Suprapubic skin (tissue), 4 donors: ENCODE measurements around the gene OR2B2. TPM values are rescaled to one million over a fixed set of nuclear protein-coding genes. Genes with fewer than 3 reads are reported as not detected.

ENCODE experiments used
- DNase-seq, 2 donors: peaks; one replicate each; pipeline ENCODE4 v3.0.0-alpha.2; 2019; ENCODE audit warnings: low spot score in 2 of 2
- H3K27ac ChIP-seq: fragments of 200-600 bp; sonication (generic); one replicate; pipeline ENCODE4 v1.5.1; 2019
- H3K27me3 ChIP-seq: fragments of 200-600 bp; sonication (generic); one replicate; pipeline ENCODE4 v1.5.1; 2019
- H3K36me3 ChIP-seq: fragments of 200-600 bp; sonication (generic); one replicate; pipeline ENCODE4 v1.5.1; 2019
- H3K4me1 ChIP-seq: fragments of 200-600 bp; sonication (generic); one replicate; pipeline ENCODE4 v1.5.1; 2019
- H3K4me3 ChIP-seq: fragments of 200-600 bp; sonication (generic); one replicate; pipeline ENCODE4 v1.5.1; 2019; ENCODE audit warnings: mild to moderate bottlenecking
- H3K9me3 ChIP-seq: fragments of 200-600 bp; sonication (generic); one replicate; pipeline ENCODE4 v1.5.1; 2019
- EP300 ChIP-seq: sonication (generic); formaldehyde crosslinking; IDR thresholded peaks from one replicate; pipeline ENCODE4 v1.6.1; 2017; ENCODE audit warnings: antibody characterized with exemption
- POLR2A ChIP-seq, 2 donors: fragments of 450-650 bp; IDR thresholded peaks; one replicate each; pipeline ENCODE4 v1.6.1; 2017; ENCODE audit warnings: antibody characterized with exemption in 2 of 2, mild to moderate bottlenecking in 2 of 2, moderate library complexity in 2 of 2
- POLR2AphosphoS5 ChIP-seq, 3 donors: sonication (generic); formaldehyde crosslinking; IDR thresholded peaks; one replicate each; pipeline ENCODE4 v1.6.1; 2017; ENCODE audit warnings: antibody characterized with exemption in 3 of 3
- WGBS: methylation state at CpG from one replicate; pipeline ENCODE4 v1.1.5; 2018; 5-methylcytosine and 5-hydroxymethylcytosine counted together
- total RNA-seq, 4 donors: library from RNA; depleted of rRNA; stranded (reverse); fragments of >200 nt; gene quantifications; one replicate each; pipeline ENCODE4 v1.1.0, GENCODE V29; 2016
- TF ChIP-seq, protein P1 (sequence below), 2 donors: fragments of 200-600 bp in 1 of 2; fragments of 450-650 bp in 1 of 2; sonication (generic) in 1 of 2; IDR thresholded peaks; one replicate each; pipeline ENCODE4 v1.5.1; 2016 to 2019; ENCODE audit warnings: antibody characterized with exemption in 2 of 2, mild to moderate bottlenecking in 1 of 2, moderate library complexity in 1 of 2

Gene OR2B2
- total RNA-seq, 4 donors from 2014 or later, result not detected

DNA sequence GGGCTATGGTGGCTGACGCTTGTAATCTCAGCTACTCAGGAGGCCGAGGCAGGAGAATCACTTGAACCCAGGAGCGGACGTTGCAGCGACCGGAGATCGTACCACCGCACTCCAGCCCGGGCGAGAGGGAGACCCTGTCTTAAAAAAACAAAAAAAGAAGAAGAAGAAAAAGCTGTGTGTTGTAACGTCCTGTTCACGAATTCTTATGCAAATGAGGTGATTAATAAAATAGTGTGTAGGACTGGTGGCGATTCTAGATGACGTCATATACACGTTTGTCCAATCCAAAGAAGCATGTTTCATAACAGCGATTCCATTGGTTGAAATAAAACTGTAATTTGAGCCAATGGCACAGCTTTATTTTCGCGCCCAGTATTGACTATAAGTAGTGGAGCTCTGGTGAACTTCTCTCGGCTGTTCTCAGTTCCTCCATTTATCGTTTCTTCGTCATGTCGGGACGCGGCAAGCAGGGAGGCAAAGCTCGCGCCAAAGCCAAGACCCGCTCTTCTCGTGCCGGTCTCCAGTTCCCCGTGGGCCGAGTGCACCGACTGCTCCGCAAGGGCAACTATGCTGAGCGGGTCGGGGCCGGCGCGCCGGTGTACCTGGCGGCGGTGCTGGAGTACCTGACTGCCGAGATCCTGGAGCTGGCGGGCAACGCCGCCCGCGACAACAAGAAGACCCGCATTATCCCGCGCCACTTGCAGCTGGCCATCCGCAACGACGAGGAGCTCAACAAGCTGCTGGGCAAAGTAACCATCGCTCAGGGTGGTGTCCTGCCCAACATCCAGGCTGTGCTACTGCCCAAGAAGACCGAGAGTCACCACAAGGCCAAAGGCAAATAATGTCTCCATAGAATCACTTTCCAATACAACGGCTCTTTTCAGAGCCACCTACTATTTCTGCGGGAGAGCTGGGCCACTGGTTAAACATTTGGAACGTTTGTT lies 47.0 kb downstream of the OR2B2 start:
- H3K27me3 ChIP-seq, result peaks cover 8% of the 10 kb centered on the region
- no peak for TF ChIP-seq EP300
- TF ChIP-seq, protein P1, sequence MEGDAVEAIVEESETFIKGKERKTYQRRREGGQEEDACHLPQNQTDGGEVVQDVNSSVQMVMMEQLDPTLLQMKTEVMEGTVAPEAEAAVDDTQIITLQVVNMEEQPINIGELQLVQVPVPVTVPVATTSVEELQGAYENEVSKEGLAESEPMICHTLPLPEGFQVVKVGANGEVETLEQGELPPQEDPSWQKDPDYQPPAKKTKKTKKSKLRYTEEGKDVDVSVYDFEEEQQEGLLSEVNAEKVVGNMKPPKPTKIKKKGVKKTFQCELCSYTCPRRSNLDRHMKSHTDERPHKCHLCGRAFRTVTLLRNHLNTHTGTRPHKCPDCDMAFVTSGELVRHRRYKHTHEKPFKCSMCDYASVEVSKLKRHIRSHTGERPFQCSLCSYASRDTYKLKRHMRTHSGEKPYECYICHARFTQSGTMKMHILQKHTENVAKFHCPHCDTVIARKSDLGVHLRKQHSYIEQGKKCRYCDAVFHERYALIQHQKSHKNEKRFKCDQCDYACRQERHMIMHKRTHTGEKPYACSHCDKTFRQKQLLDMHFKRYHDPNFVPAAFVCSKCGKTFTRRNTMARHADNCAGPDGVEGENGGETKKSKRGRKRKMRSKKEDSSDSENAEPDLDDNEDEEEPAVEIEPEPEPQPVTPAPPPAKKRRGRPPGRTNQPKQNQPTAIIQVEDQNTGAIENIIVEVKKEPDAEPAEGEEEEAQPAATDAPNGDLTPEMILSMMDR (IDR thresholded peaks at IDR 0.05), result no peak
- peak in 2 of 3 donors; percentile 53 to 56 for TF ChIP-seq POLR2AphosphoS5 (IDR thresholded peaks at IDR 0.05)
- TF ChIP-seq POLR2A (IDR thresholded peaks at IDR 0.05), result peak in 1 of 2 donors; percentile 29
- no peaks in the 10 kb centered on the region for H3K36me3 ChIP-seq
- H3K9me3 ChIP-seq, result no peaks in the 10 kb centered on the region
- DNase-seq, result peak in 1 of 2 donors; percentile 77
- under 1% methylated on average over 34 of the region's 58 CpGs for WGBS
- H3K27ac ChIP-seq, result peak overlapping the region; percentile 32
- peaks cover 35% of the 10 kb centered on the region for H3K4me1 ChIP-seq
- H3K4me3 ChIP-seq, result peak overlapping the region; percentile 76

DNA sequence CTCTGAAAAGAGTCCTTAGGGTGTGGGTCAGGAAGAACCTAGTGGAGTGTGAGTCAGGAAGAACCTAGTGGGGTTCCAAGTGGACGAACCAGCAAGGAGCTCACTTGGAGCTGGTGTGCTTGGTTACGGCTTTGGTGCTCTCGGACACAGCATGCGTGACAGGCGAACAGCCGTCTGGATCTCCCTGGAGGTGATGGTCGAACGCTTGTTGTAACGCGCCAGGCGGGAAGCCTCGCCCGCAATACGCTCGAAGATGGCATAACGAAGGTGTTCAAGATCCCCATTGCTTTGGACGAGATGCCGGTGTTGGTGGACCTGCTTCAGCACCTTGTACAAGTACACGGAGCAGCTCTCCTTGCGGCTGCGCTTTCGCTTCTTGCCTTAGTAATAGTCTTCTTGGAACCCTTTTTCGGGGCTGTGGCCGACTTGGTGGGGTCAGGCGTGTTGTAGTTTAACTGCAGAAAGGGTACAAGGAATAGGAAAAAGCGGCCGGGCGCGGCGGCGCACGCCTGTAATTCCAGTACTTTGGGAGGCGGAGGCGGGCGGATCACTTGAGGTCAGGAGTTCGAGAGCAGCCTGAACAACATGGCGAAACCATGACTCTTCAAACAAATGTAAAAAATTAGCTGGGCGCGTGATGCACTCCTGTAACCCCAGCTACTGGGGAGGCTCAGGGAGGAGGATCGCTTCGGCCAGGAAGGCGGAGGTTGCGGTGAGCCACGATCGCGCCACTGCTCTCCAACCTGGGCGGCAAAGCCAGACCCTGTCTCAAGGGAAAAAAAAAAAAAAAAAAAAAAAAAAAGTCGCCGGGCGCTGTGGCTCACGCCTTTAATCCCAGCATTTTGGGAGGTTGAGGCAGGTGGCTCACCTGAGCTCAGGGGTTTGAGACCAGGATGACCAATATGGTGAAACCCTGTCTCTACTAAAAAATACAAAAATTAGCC lies 48.0 kb downstream of the OR2B2 start:
- peaks cover 11% of the 10 kb centered on the region for H3K27me3 ChIP-seq
- peak overlapping the region; percentile 76 for H3K4me3 ChIP-seq
- peaks cover 35% of the 10 kb centered on the region for H3K4me1 ChIP-seq
- H3K27ac ChIP-seq, result peak overlapping the region; percentile 18
- H3K9me3 ChIP-seq, result no peaks in the 10 kb centered on the region
- TF ChIP-seq, protein P1 (IDR thresholded peaks at IDR 0.05), result no peak
- TF ChIP-seq POLR2A (IDR thresholded peaks at IDR 0.05), result no peak
- TF ChIP-seq POLR2AphosphoS5 (IDR thresholded peaks at IDR 0.05), result no peak
- TF ChIP-seq EP300, result no peak
- DNase-seq, result peak in 1 of 2 donors; percentile 65
- no peaks in the 10 kb centered on the region for H3K36me3 ChIP-seq
- WGBS, result 8% methylated on average over 51 of the region's 51 CpGs

DNA sequence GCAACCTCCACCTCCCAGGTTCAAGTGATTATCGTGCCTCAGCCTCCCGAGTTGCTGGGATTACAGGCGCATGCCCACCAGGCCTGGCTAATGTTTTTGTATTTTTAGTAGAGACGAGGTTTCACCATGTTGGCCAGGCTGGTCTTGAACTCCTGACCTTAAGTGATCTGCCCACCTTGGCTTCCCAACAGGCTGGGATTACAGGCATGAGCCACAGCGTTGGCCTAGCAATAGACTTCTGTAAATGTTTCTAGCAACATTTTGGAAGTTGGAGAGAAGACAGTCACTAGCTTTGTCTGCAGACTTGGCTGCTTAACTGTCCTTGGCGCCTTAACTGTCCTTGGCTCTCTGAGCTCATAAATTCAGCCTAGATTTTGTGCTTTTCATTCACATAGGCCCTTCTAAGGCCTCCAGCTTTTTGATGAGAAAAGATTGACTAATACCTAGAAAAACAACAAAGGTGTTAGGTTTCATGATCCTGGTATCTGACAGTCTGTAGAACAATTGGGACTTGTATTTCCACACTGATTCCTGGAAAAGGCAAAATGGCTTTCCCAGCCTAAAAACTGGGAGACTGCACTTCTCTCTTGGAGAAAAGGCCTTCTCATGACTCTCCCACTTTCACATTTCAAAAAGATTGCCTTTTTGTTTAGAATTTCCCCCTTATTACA lies 49.7 kb downstream of the OR2B2 start:
- no peaks in the 10 kb centered on the region for H3K9me3 ChIP-seq
- no peak overlapping the region for H3K4me3 ChIP-seq
- no peak overlapping the region for H3K27ac ChIP-seq
- no peak for DNase-seq
- 82% methylated on average over 6 of the region's 6 CpGs for WGBS
- TF ChIP-seq, protein P1 (IDR thresholded peaks at IDR 0.05), result no peak
- no peak for TF ChIP-seq POLR2AphosphoS5 (IDR thresholded peaks at IDR 0.05)
- TF ChIP-seq EP300, result no peak
- TF ChIP-seq POLR2A (IDR thresholded peaks at IDR 0.05), result no peak
- no peaks in the 10 kb centered on the region for H3K36me3 ChIP-seq
- peaks cover 11% of the 10 kb centered on the region for H3K27me3 ChIP-seq
- peaks cover 32% of the 10 kb centered on the region for H3K4me1 ChIP-seq

DNA sequence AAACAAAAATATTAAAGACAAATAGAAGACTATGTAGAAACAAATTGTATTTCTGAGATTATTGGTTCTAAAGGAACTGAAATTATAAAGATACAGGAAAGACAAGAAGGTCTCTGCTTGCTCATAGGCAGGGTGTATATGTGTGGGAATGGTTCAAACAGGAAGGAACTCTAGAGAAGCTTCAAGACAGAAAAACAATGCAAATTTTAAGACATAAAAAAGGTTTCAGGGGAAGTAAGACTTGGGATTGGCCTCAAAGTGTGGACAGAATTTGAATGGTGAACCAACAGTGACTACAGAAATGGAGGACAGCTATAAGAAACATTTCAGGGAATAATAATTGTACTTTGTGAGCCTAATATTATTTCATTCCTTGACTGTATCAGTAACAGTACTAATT lies 50.3 kb downstream of the OR2B2 start:
- no peak overlapping the region for H3K27ac ChIP-seq
- TF ChIP-seq POLR2AphosphoS5 (IDR thresholded peaks at IDR 0.05), result no peak
- TF ChIP-seq POLR2A (IDR thresholded peaks at IDR 0.05), result no peak
- TF ChIP-seq EP300, result no peak
- TF ChIP-seq, protein P1 (IDR thresholded peaks at IDR 0.05), result no peak
- no peaks in the 10 kb centered on the region for H3K9me3 ChIP-seq
- no peak for DNase-seq
- H3K36me3 ChIP-seq, result no peaks in the 10 kb centered on the region
- peaks cover 6% of the 10 kb centered on the region for H3K27me3 ChIP-seq
- H3K4me3 ChIP-seq, result no peak overlapping the region
- H3K4me1 ChIP-seq, result peaks cover 25% of the 10 kb centered on the region
